IMR-90 (cell line): ENCODE data around the gene TNKS1BP1. TPM values are rescaled to one million over a fixed set of nuclear protein-coding genes. Genes with fewer than 3 reads are reported as not detected.

Experiments used
- ATAC-seq: fragments of 200-7000 bp; cut with Tn5 transposase; 2 replicates; pipeline ENCODE4 v1.9.1; 2020; ENCODE audit warnings: low read depth, mild to moderate bottlenecking, moderate library complexity
- BruUV-seq: library from RNA; stranded (reverse); fragments of 400-500 nt; replicated peaks from 2 replicates; lab custom pipeline; 2021; lab: Mats Ljungman, UMichigan
- CTCF ChIA-PET: fragments of 300-600 bp; formaldehyde crosslinking; extraction: SDS; loops from one replicate; lab custom pipeline; 2021; ENCODE audit warnings: antibody characterized with exemption; lab: Yijun Ruan, JAX
- POLR2A ChIA-PET: fragments of 300-600 bp; sonication (Branson Sonifier 250); formaldehyde crosslinking; loops from one replicate; lab custom pipeline; 2022; ENCODE audit warnings: antibody characterized with exemption; ENCODE audit not compliant: unreplicated experiment; lab: Charles Lee
- DNase-seq: peaks from one replicate; pipeline ENCODE4 v3.0.0; 2013
- H2AFZ ChIP-seq: replicated peaks from 2 replicates; pipeline ENCODE3; 2013; ENCODE audit warnings: low read length, mild to moderate bottlenecking; ENCODE audit not compliant: poor library complexity
- H2AK5ac ChIP-seq: 2 replicates; pipeline ENCODE4 v1.6.1; 2013; ENCODE audit warnings: low read depth, low read length, inconsistent platforms
- H2AK9ac ChIP-seq: replicated peaks from 2 replicates; pipeline ENCODE3; 2013; ENCODE audit warnings: mild to moderate bottlenecking, low read depth, low read length, moderate library complexity; ENCODE audit not compliant: poor library complexity
- H2BK120ac ChIP-seq: 2 replicates; pipeline ENCODE4 v1.6.1; 2013; ENCODE audit warnings: low read depth, low read length, inconsistent platforms
- H2BK15ac ChIP-seq: 3 replicates; pipeline ENCODE4 v1.6.1; 2013; ENCODE audit warnings: low read depth, low read length, inconsistent platforms
- H2BK20ac ChIP-seq: 2 replicates; pipeline ENCODE4 v1.6.1; 2013; ENCODE audit warnings: low read depth, mild to moderate bottlenecking, inconsistent platforms, low read length, moderate library complexity
- H2BK5ac ChIP-seq: 2 replicates; pipeline ENCODE4 v1.6.1; 2013; ENCODE audit warnings: mild to moderate bottlenecking, low read depth, low read length, inconsistent platforms; ENCODE audit not compliant: poor library complexity, severe bottlenecking
- H3K14ac ChIP-seq: replicated peaks from 2 replicates; pipeline ENCODE4 v1.6.1; 2013; ENCODE audit warnings: low read depth, low read length, inconsistent platforms
- H3K18ac ChIP-seq: 2 replicates; pipeline ENCODE4 v1.6.1; 2013; ENCODE audit warnings: low read depth, low read length, control low read depth
- H3K23ac ChIP-seq: 2 replicates; pipeline ENCODE4 v1.6.1; 2013; ENCODE audit warnings: low read depth, low read length, inconsistent platforms
- H3K27ac ChIP-seq: 2 replicates; pipeline ENCODE4 v1.5.1; 2013; ENCODE audit warnings: mild to moderate bottlenecking, control low read depth, low read length; ENCODE audit not compliant: insufficient read depth
- H3K27me3 ChIP-seq: 2 replicates; pipeline ENCODE4 v1.6.1; 2013; ENCODE audit warnings: low read length; ENCODE audit not compliant: control insufficient read depth, insufficient read depth
- H3K36me3 ChIP-seq: 2 replicates; pipeline ENCODE4 v1.6.1; 2013; ENCODE audit warnings: low read length, mixed read lengths; ENCODE audit not compliant: control insufficient read depth, insufficient read depth
- H3K4ac ChIP-seq: 2 replicates; pipeline ENCODE4 v1.6.1; 2013; ENCODE audit warnings: low read depth, low read length, inconsistent platforms
- H3K4me1 ChIP-seq: 2 replicates; pipeline ENCODE4 v1.6.1; 2013; ENCODE audit warnings: low read length, mixed read lengths; ENCODE audit not compliant: control insufficient read depth, insufficient read depth
- H3K4me2 ChIP-seq: 2 replicates; pipeline ENCODE4 v1.6.1; 2013; ENCODE audit warnings: low read depth, mild to moderate bottlenecking, control low read depth, low read length, moderate library complexity
- H3K4me3 ChIP-seq: 2 replicates; pipeline ENCODE4 v1.5.1; 2013; ENCODE audit warnings: low read depth, mild to moderate bottlenecking, control low read depth, low read length, moderate library complexity; ENCODE audit not compliant: insufficient read depth
- H3K56ac ChIP-seq: 2 replicates; pipeline ENCODE4 v1.6.1; 2013; ENCODE audit warnings: low read length, inconsistent platforms; ENCODE audit not compliant: insufficient read depth; ENCODE audit errors: extremely low read depth
- H3K79me1 ChIP-seq, 2 experiments: 2 replicates each; pipeline ENCODE4 v1.6.1; 2013; ENCODE audit warnings: low read length in 2 of 2, inconsistent platforms in 1 of 2, low read depth in 1 of 2
- H3K9ac ChIP-seq: 2 replicates; pipeline ENCODE4 v1.6.1; 2013; ENCODE audit warnings: low read depth, low read length, control low read depth
- H3K9me1 ChIP-seq: 2 replicates; pipeline ENCODE4 v1.6.1; 2013; ENCODE audit warnings: low read length, inconsistent platforms; ENCODE audit not compliant: insufficient read depth
- H3K9me3 ChIP-seq: 2 replicates; pipeline ENCODE4 v1.6.1; 2013; ENCODE audit warnings: low read length; ENCODE audit not compliant: control insufficient read depth, insufficient read depth
- H4K20me1 ChIP-seq: 2 replicates; pipeline ENCODE4 v1.6.1; 2013; ENCODE audit warnings: low read length, inconsistent platforms; ENCODE audit not compliant: insufficient read depth
- H4K5ac ChIP-seq: 2 replicates; pipeline ENCODE4 v1.6.1; 2013; ENCODE audit warnings: mild to moderate bottlenecking, low read depth, low read length, control low read depth
- H4K8ac ChIP-seq, 2 experiments: 2 replicates each; pipeline ENCODE4 v1.6.1; 2013; ENCODE audit warnings: low read depth in 2 of 2, low read length in 2 of 2, control low read depth in 1 of 2, inconsistent platforms in 1 of 2
- H4K91ac ChIP-seq: 2 replicates; pipeline ENCODE4 v1.6.1; 2013; ENCODE audit warnings: low read depth, low read length, inconsistent platforms; ENCODE audit not compliant: insufficient read depth
- BHLHE40 ChIP-seq: fragments of 150-350 bp; IDR thresholded peaks from 2 replicates; pipeline ENCODE4 v1.6.1; 2016; ENCODE audit warnings: mild to moderate bottlenecking, low read depth, low read length
- CHD1 ChIP-seq: IDR thresholded peaks from 2 replicates; pipeline ENCODE4 v1.6.1; 2012; ENCODE audit warnings: low read depth, low read length, improper control_type of control experiment
- CTCF ChIP-seq: conservative IDR thresholded peaks from 2 replicates; pipeline ENCODE4 v1.5.1; 2012; ENCODE audit warnings: mild to moderate bottlenecking, low read depth, low read length, improper control_type of control experiment
- ELK1 ChIP-seq: fragments of 150-350 bp; IDR thresholded peaks from 2 replicates; pipeline ENCODE4 v1.6.1; 2016; ENCODE audit warnings: low read depth, mild to moderate bottlenecking, low read length, moderate library complexity, borderline replicate concordance
- FOS ChIP-seq: fragments of 150-350 bp; IDR thresholded peaks from 2 replicates; pipeline ENCODE4 v1.6.1; 2016; ENCODE audit warnings: low read depth, low read length
- MAFK ChIP-seq: IDR thresholded peaks from 2 replicates; pipeline ENCODE4 v1.6.1; 2012; ENCODE audit warnings: low read depth, low read length, improper control_type of control experiment
- MXI1 ChIP-seq: IDR thresholded peaks from 2 replicates; pipeline ENCODE4 v1.6.1; 2012; ENCODE audit warnings: low read depth, mild to moderate bottlenecking, low read length, moderate library complexity, borderline replicate concordance
- NFE2L2 ChIP-seq: fragments of 150-350 bp; IDR thresholded peaks from 2 replicates; pipeline ENCODE4 v1.6.1; 2016; ENCODE audit warnings: low read depth, mild to moderate bottlenecking, low read length
- POLR2A ChIP-seq: IDR thresholded peaks from 2 replicates; pipeline ENCODE4 v1.6.1; 2012; ENCODE audit warnings: mild to moderate bottlenecking, low read depth, low read length
- RAD21 ChIP-seq: IDR thresholded peaks from 2 replicates; pipeline ENCODE4 v1.6.1; 2012; ENCODE audit warnings: low read length, improper control_type of control experiment
- RCOR1 ChIP-seq: IDR thresholded peaks from 2 replicates; pipeline ENCODE4 v1.6.1; 2012; ENCODE audit warnings: mild to moderate bottlenecking, low read length, improper control_type of control experiment; ENCODE audit not compliant: insufficient replicate concordance
- RFX5 ChIP-seq: IDR thresholded peaks from 2 replicates; pipeline ENCODE4 v1.8.0; 2012; ENCODE audit warnings: low read depth, mild to moderate bottlenecking, low read length, moderate library complexity
- SMC3 ChIP-seq: fragments of 150-350 bp; IDR thresholded peaks from 2 replicates; pipeline ENCODE4 v1.6.1; 2016; ENCODE audit warnings: low read depth, mild to moderate bottlenecking, antibody characterized with exemption, low read length, moderate library complexity
- WGBS, 2 experiments: methylation state at CpG; one replicate each; pipeline versions ENCODE4 v1.1.5 to v1.1.7; 2013; ENCODE audit warnings: missing lambda C conversion rate in 2 of 2; ENCODE audit not compliant: insufficient read length in 1 of 2; ENCODE audit errors: extremely low coverage in 2 of 2; 5-methylcytosine and 5-hydroxymethylcytosine counted together
- dilution Hi-C: fragments of 300-500 bp; cut with HindIII; formaldehyde crosslinking; loops from one replicate; pipeline ENCODE4 v1.14.3; 2018; ENCODE audit warnings: low sequenced_read_pairs; ENCODE audit not compliant: unreplicated experiment
- in situ Hi-C: fragments of 300-500 bp; cut with MboI; formaldehyde crosslinking; loops from 3 replicates; pipeline ENCODE4 v1.14.3; 2019; ENCODE audit warnings: low sequenced_read_pairs, inconsistent platforms, mixed read lengths
- intact Hi-C: fragments of 100-400 bp; cut with micrococcal nuclease; formaldehyde crosslinking; loops from 2 replicates; pipeline ENCODE4 v1.10.0; 2022
- polyA plus RNA-seq, 3 experiments: library from polyadenylated mRNA; depleted of rRNA; stranded (reverse); fragments of >200 nt; gene quantifications; 2 replicates each; pipeline ENCODE4 v1.2.3, GENCODE V29; 2012; ENCODE audit warnings: low replicate concordance in 1 of 3
- total RNA-seq: library from RNA; depleted of rRNA; stranded (reverse); fragments of >200 nt; gene quantifications from 2 replicates; pipeline ENCODE4 v1.2.3, GENCODE V29; 2012

The TNKS1BP1 gene
- total and polyA plus RNA-seq, 2 of the 4 experiments (the other 2 are of a cell fraction) = 31.7 to 71.4 TPM

GRCh38 chr11:57255618-57256017 lies 69.1 kb downstream of the TNKS1BP1 start:
- intact Hi-C loops (loop anchor here (2.0 kb wide), 1 partner anchor 183 kb away; no protein-coding TSS in a partner anchor), in situ Hi-C loops (loop anchor here (10.0 kb wide), 1 partner anchor 251 kb away; no protein-coding TSS in a partner anchor), dilution Hi-C loops (no loop called here)
- Histone ChIP-seq H3K4ac (peak overlapping the region; percentile 54; the same call in 1 of the 2 replicates), H3K36me3 (no peaks in the 10 kb centered on the region), H3K14ac (peak overlapping the region; percentile 75; the same call in 1 of the 2 replicates), H3K79me1 (no peaks in the 10 kb centered on the region), H4K20me1 (no peaks in the 10 kb centered on the region), H3K18ac (no peak overlapping the region), H2BK5ac (peak overlapping the region; percentile 87), H3K9ac (no peak overlapping the region), H3K4me2 (peak overlapping the region; percentile 18; the same call in 1 of the 2 replicates), H2AK9ac (no peak overlapping the region), H3K27ac (no peak overlapping the region), H3K56ac (no peak overlapping the region; the same call in 1 of the 2 replicates), H3K9me3 (peaks cover 1% of the 10 kb centered on the region; the same call in 1 of the 2 replicates), H3K27me3 (no peaks in the 10 kb centered on the region), H2AK5ac (no peak overlapping the region), H2BK15ac (no peak overlapping the region), H3K4me1 (peaks cover 2% of the 10 kb centered on the region), H4K91ac (no peak overlapping the region), H2AFZ (no peak overlapping the region), H4K5ac (no peak overlapping the region), H3K9me1 (no peaks in the 10 kb centered on the region), H3K23ac (peak overlapping the region; percentile 89; the same call in 1 of the 2 replicates), H3K4me3 (no peak overlapping the region), H2BK20ac (peak overlapping the region; percentile 87; the same call in 1 of the 2 replicates), H2BK120ac (peak overlapping the region; percentile 88), H4K8ac (no peak overlapping the region)
- no TSS peak for BruUV-seq
- no CpG with 5 or more reads among the region's 1 CpG for WGBS, 2 experiments
- peak; percentile 33; the same call in 1 of the 2 replicates for TF ChIP-seq FOS
- no peak for TF ChIP-seq RAD21
- no peak for TF ChIP-seq RFX5
- no peak for TF ChIP-seq RCOR1
- TF ChIP-seq NFE2L2 = peak; percentile 33; the same call in 1 of the 2 replicates
- no peak for TF ChIP-seq ELK1
- TF ChIP-seq POLR2A = no peak
- no peak for TF ChIP-seq SMC3
- peak; percentile 54; the same call in 1 of the 2 replicates for TF ChIP-seq BHLHE40
- no peak for TF ChIP-seq CTCF
- no peak for TF ChIP-seq CHD1
- no peak for TF ChIP-seq MAFK
- no peak for TF ChIP-seq MXI1
- ChIA-PET POLR2A (no interaction called here), CTCF (interaction anchor here (1.4 kb wide), 1 partner anchor 414 kb away, joined by 3 read pairs; no protein-coding TSS in a partner anchor)
- ATAC-seq (peak; percentile 92), DNase-seq (peak; percentile 76)
